HepG2 (cell line): ENCODE results near the gene CHMP4B. TPM values are rescaled to one million over a fixed set of nuclear protein-coding genes. Genes with fewer than 3 reads are reported as not detected.
A peak's percentile ranks its signal among the peaks of the same experiment; 100 is the strongest.

ENCODE experiments used
- ARNTL ChIP-seq: sonication (generic); formaldehyde crosslinking; IDR thresholded peaks from 2 replicates; pipeline ENCODE4 v1.4.0; 2020; ENCODE audit warnings: mild to moderate bottlenecking, missing genetic modification reagents
- CC2D1A ChIP-seq: sonication (generic); formaldehyde crosslinking; IDR thresholded peaks from 2 replicates; pipeline ENCODE4 v1.8.1; 2023; ENCODE audit warnings: mild to moderate bottlenecking, missing genetic modification reagents
- CCAR2 ChIP-seq: fragments of 200-400 bp; formaldehyde crosslinking; optimal IDR thresholded peaks from 2 replicates; pipeline ENCODE3; 2018; ENCODE audit warnings: low read depth, mild to moderate bottlenecking, low read length, moderate library complexity
- GATAD2A ChIP-seq: IDR thresholded peaks from 2 replicates; pipeline ENCODE4 v1.6.1; 2016
- KAT2B ChIP-seq: fragments of 150-350 bp; IDR thresholded peaks from 2 replicates; pipeline ENCODE4 v1.6.1; 2014; ENCODE audit warnings: low read depth, low read length, borderline replicate concordance
- KDM2A ChIP-seq: sonication (generic); formaldehyde crosslinking; IDR thresholded peaks from 2 replicates; pipeline ENCODE4 v1.4.0; 2020; ENCODE audit warnings: low read depth, missing genetic modification reagents, borderline replicate concordance
- LCORL ChIP-seq, 2 experiments: fragments of 450-650 bp in 1 of 2; sonication (generic) in 1 of 2; formaldehyde crosslinking in 1 of 2; IDR thresholded peaks; 2 replicates each; pipeline versions ENCODE4 v1.5.0 to v1.6.1; 2017 to 2020; ENCODE audit warnings: antibody characterized with exemption in 1 of 2, missing genetic modification reagents in 1 of 2
- MYC ChIP-seq: sonication (generic); formaldehyde crosslinking; IDR thresholded peaks from 2 replicates; pipeline ENCODE4 v1.9.0; 2021; ENCODE audit warnings: missing genetic modification reagents, borderline replicate concordance
- PRPF4 ChIP-seq: fragments of 200-400 bp; formaldehyde crosslinking; IDR thresholded peaks from 2 replicates; pipeline ENCODE4 v1.6.1; 2016; ENCODE audit warnings: low read length, low read depth; ENCODE audit not compliant: poor library complexity, severe bottlenecking
- RXRB ChIP-seq: IDR thresholded peaks from 2 replicates; pipeline ENCODE4 v1.6.1; 2016; ENCODE audit warnings: borderline replicate concordance, missing genetic modification reagents, missing compliant biosample characterization
- SMC3 ChIP-seq: IDR thresholded peaks from 2 replicates; pipeline ENCODE4 v1.6.1; 2011; ENCODE audit warnings: low read length, improper control_type of control experiment
- ZBTB21 ChIP-seq: sonication (generic); formaldehyde crosslinking; IDR thresholded peaks from 2 replicates; pipeline ENCODE4 v1.4.0; 2020; ENCODE audit warnings: missing genetic modification reagents
- ZC3H13 ChIP-seq: sonication (generic); formaldehyde crosslinking; IDR thresholded peaks from 2 replicates; pipeline ENCODE4 v1.8.1; 2023; ENCODE audit warnings: mild to moderate bottlenecking, missing genetic modification reagents, moderate library complexity
- ZFP36 ChIP-seq: fragments of 150-350 bp; IDR thresholded peaks from 2 replicates; pipeline ENCODE4 v1.6.1; 2018; ENCODE audit warnings: borderline replicate concordance, low read length, low read depth; ENCODE audit not compliant: partially characterized antibody
- ZIK1 ChIP-seq: sonication (generic); formaldehyde crosslinking; IDR thresholded peaks from 2 replicates; pipeline ENCODE4 v1.5.0; 2020; ENCODE audit warnings: mild to moderate bottlenecking, low read depth, missing genetic modification reagents, borderline replicate concordance
- ZNF251 ChIP-seq: sonication (generic); formaldehyde crosslinking; IDR thresholded peaks from 2 replicates; pipeline ENCODE4 v1.9.0; 2021; ENCODE audit warnings: mild to moderate bottlenecking, missing genetic modification reagents
- ZNF446 ChIP-seq: sonication (generic); formaldehyde crosslinking; IDR thresholded peaks from 2 replicates; pipeline ENCODE4 v1.5.0; 2020; ENCODE audit warnings: mild to moderate bottlenecking, missing genetic modification reagents
- ZNF7 ChIP-seq: IDR thresholded peaks from 2 replicates; pipeline ENCODE4 v1.6.1; 2016; ENCODE audit warnings: missing biosample characterization, missing genetic modification reagents
- ZNF772 ChIP-seq: sonication (generic); formaldehyde crosslinking; IDR thresholded peaks from 2 replicates; pipeline ENCODE4 v1.5.0; 2020; ENCODE audit warnings: mild to moderate bottlenecking, missing genetic modification reagents
- ZNF879 ChIP-seq: sonication (generic); formaldehyde crosslinking; IDR thresholded peaks from 2 replicates; pipeline ENCODE4 v1.8.1; 2023; ENCODE audit warnings: missing genetic modification reagents
- polyA plus RNA-seq, 8 experiments: library from polyadenylated mRNA; depleted of rRNA in 3 of 8; stranded (reverse) in 7 of 8; unstranded in 1 of 8; fragments of >200 nt; fragmentation: Illumina TruSeq in 4 of 8; extraction: Trizol in 4 of 8; gene quantifications; 2 replicates each; pipeline versions ENCODE4 v1.2.1 to v1.2.3, GENCODE V29; 2011 to 2016; ENCODE audit warnings: low read depth in 4 of 8, missing spikeins in 1 of 8, mixed read lengths in 1 of 8; ENCODE audit not compliant: insufficient read depth in 1 of 8
- total RNA-seq, 5 experiments: library from RNA; depleted of rRNA; stranded (reverse); fragments of >200 nt; fragmentation: Illumina TruSeq; extraction: Trizol; gene quantifications; 2 replicates each; pipeline ENCODE4 v1.2.3, GENCODE V29; 2016; ENCODE audit warnings: low read depth in 1 of 5
- TF ChIP-seq, protein P1 (sequence below): sonication (generic); formaldehyde crosslinking; IDR thresholded peaks from 2 replicates; pipeline ENCODE4 v1.8.0; 2022; ENCODE audit warnings: mild to moderate bottlenecking, missing genetic modification reagents, borderline replicate concordance
- TF ChIP-seq, protein P2 (sequence below): sonication (generic); formaldehyde crosslinking; IDR thresholded peaks from 2 replicates; pipeline ENCODE4 v1.4.0; 2020; ENCODE audit warnings: mild to moderate bottlenecking, missing genetic modification reagents
- TF ChIP-seq, protein P3 (sequence below): IDR thresholded peaks from 2 replicates; pipeline ENCODE4 v1.6.1; 2016
- TF ChIP-seq, protein P4 (sequence below): sonication (generic); formaldehyde crosslinking; IDR thresholded peaks from 2 replicates; pipeline ENCODE4 v1.4.0; 2020; ENCODE audit warnings: mild to moderate bottlenecking, missing genetic modification reagents

CHMP4B gene
- total and polyA plus RNA-seq, 2 of the 13 experiments (the other 11 are each of a cell fraction or from before 2014, with no cell fraction given) = 40.1 to 45.6 TPM

DNA sequence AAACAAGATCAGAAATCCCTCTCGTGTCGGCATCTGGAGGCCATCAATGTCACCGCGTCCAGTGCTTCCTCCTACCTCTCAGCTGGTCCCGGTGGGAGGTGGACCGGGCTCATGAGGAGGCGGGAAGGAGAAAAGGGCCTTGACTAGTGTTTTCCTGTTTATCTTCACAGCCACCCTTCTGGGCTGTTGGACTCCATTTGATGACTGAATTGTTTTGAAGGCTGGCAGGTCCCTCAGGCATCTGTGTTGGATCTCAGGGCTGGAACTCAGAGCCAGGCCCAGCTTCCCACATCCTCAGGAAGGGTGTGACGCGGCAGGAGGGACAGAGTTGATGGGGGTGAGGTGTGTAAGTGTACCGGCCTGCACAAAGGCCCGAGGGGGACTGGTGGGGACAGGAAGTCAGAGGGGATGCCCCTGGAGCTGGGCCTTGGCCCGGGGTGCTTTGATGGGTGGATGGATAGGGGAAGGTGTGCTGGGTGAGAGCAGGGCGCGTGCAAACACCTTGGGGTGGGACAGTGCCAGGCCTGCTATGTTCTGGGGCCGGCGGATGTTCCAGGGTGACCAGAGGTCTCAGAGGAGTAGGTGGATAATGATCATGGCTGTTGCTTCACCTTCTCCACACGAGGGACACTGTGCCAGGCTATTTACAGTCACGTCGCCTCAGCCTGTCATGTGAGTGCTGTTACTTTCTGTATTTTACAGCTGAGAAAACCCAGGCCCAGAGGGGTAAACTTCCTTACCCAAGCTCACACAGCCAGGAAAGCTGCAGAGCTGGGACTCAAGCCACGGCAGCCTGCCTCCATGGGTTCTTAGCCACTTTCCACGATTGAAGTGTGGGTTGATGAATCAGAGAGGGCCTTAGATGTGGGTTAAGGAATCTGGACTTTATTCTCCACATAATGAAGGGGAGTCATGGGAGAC lies 17.9 kb upstream of the CHMP4B start (continued):
- TF ChIP-seq ZNF251 (CRISPR knock-in tag) (no peak), KAT2B (no peak), PRPF4 (no peak), ZFP36 (peak; percentile 76), ARNTL (CRISPR knock-in tag) (no peak), SMC3 (peak; percentile 19; the same call in 1 of the 2 replicates), ZNF7 (CRISPR knock-in tag) (no peak), CC2D1A (CRISPR knock-in tag) (no peak), ZNF879 (CRISPR knock-in tag) (no peak), RXRB (0 out of 2 replicates have a peak, but pooled peaks have one; percentile 6), ZIK1 (CRISPR knock-in tag) (0 out of 2 replicates have a peak, but pooled peaks have one; percentile 46), ZNF446 (CRISPR knock-in tag) (no peak), ZNF772 (CRISPR knock-in tag) (no peak), CCAR2 (no peak), ZC3H13 (no peak), KDM2A (CRISPR knock-in tag) (peak; percentile 20; the same call in 1 of the 2 replicates), MYC (CRISPR knock-in tag) (peak; percentile 16; the same call in 1 of the 2 replicates), LCORL (IDR thresholded peaks at IDR 0.05) (no peak), LCORL (CRISPR knock-in tag; IDR thresholded peaks at IDR 0.05) (0 out of 2 replicates have a peak, but pooled peaks have one; percentile 8), GATAD2A (CRISPR knock-in tag) (no peak), ZBTB21 (no peak)
- TF ChIP-seq, protein P1, sequence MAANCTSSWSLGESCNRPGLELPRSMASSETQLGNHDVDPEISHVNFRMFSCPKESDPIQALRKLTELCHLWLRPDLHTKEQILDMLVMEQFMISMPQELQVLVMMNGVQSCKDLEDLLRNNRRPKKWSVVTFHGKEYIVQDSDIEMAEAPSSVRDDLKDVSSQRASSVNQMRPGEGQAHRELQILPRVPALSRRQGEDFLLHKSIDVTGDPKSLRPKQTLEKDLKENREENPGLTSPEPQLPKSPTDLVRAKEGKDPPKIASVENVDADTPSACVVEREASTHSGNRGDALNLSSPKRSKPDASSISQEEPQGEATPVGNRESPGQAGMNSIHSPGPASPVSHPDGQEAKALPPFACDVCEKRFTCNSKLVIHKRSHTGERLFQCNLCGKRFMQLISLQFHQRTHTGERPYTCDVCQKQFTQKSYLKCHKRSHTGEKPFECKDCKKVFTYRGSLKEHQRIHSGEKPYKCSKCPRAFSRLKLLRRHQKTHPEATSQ = no peak
- TF ChIP-seq, protein P2, sequence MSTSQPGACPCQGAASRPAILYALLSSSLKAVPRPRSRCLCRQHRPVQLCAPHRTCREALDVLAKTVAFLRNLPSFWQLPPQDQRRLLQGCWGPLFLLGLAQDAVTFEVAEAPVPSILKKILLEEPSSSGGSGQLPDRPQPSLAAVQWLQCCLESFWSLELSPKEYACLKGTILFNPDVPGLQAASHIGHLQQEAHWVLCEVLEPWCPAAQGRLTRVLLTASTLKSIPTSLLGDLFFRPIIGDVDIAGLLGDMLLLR (CRISPR knock-in tag) = no peak
- TF ChIP-seq, protein P3, sequence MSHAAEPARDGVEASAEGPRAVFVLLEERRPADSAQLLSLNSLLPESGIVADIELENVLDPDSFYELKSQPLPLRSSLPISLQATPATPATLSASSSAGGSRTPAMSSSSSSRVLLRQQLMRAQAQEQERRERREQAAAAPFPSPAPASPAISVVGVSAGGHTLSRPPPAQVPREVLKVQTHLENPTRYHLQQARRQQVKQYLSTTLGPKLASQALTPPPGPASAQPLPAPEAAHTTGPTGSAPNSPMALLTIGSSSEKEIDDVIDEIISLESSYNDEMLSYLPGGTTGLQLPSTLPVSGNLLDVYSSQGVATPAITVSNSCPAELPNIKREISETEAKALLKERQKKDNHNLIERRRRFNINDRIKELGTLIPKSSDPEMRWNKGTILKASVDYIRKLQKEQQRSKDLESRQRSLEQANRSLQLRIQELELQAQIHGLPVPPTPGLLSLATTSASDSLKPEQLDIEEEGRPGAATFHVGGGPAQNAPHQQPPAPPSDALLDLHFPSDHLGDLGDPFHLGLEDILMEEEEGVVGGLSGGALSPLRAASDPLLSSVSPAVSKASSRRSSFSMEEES = 0 out of 2 replicates have a peak, but pooled peaks have one; percentile 49
- TF ChIP-seq, protein P4, sequence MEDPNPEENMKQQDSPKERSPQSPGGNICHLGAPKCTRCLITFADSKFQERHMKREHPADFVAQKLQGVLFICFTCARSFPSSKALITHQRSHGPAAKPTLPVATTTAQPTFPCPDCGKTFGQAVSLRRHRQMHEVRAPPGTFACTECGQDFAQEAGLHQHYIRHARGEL (CRISPR knock-in tag) = no peak
